ENCODE results near the gene HHLA2.
"Not testable (repeated sequence)": the region's sequence is repeated elsewhere in the genome, so short reads cannot be mapped to it uniquely, and the experiment has no call there.

HHLA2 gene

DNA sequence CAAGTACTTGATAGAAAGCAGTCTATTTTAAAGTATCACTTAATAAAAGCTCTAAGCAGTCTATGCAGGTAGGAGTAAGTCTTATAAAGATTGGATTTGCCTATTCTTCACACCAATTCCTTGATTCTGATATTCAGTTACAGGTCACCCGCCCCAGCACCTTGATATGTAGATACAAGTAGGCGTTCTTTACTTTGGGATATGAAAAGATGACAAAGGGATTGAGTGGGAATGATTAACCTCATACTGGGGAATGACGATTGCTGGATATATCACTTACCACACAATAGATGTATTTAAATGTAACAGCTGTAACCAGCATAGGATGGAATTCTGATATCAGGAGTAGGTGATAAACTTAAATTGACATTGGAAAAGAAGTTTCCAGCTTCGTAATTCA, 47.1 kb downstream of the HHLA2 start:
- DNase-seq = no peak

DNA sequence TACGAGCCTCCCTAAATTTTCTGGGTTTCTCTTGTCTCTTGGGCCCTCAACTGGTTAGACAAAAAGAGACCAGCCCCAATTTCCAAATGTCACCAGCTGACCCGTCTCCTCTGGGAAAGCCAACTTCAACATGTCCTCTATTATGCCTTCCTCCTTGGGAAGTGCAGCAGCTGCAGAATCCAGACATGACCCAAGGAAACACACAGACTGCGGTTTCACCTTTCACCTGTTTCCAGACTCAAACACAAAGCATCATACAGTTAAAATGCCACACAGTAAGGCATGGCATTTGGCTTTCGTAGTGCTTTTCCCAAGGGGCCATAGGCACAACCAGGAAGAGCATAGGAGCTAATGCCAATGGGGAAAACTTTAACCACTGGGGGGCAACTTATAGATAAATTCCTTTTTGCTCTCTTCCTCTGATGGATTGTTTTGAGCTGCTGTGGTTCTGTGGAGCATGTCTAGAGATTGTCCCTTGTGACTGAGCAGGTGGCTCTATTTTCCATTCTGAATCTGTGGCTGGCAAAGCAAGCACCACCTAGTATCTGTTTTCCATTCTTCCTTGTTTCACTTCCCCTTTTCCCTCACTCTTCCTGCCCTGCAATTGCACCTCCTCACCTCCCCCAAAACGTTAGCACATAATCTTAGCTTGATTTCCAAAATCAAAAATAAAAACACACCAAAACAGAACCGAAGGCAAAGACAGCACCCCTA, 49.3 kb downstream of the HHLA2 start:
- DNase-seq = peak; percentile 83

DNA sequence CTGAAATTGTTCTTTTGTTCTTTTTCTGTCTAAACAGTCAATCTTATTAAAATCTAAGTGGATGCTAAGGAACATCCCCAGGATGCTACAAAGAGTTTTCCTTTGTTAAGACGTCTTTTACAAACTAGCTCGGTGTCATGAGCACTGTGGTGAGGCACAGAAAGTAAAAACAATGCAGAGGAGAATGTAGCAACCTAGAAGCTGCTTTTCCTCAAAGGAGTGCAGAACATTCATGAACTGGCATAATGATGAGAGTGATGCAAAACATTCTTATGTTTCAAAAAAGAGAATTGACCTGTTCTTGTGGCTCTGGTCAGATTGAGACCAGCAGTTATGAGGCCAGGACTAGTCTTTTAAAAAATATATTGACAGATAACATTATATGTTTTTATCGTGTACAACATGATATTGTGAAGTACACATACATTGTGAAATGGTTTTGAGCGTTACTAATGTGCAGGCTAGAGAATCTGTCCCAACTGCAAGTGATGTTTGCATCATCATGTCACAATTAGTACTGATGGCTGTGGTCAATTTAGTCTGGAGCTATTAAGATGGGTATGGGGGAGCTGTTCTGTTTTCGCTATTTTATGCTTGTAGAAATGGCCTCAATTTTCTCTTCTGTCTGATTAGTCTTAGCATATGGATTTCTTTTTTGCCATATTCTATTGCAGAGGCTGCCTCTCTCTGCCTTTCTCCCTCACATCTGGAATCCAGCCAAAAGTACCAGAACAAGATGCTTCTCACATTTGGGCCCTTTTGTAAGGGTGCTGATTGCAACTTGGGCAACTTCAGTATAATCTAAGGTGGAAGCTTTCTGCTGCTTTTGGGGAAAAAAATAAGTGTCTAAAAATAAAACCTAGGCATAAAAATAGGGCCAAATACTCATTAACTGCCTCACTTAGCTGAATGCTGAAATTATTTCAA, 50.2 kb downstream of the HHLA2 start:
- no peak for DNase-seq

DNA sequence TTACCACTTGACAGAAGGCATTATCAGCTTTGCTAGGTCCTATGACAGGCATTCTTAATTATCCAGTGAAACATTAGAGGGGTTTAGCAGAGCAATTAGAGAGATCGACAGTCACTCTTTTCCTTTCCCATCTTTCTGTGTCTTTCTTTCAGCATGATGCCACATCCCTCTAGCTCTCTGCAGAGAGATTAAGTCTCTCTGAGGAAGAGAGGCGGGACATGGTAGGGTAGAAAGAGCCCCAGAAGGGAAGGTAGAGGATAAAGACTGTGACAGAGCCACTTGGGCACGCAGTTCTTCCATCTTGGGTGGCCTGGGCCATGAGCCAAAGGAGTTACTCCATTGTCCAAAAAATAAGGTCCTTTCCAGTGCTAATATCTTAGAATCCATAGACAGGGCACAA, 55.8 kb downstream of the HHLA2 start:
- DNase-seq = peak; percentile 8

DNA sequence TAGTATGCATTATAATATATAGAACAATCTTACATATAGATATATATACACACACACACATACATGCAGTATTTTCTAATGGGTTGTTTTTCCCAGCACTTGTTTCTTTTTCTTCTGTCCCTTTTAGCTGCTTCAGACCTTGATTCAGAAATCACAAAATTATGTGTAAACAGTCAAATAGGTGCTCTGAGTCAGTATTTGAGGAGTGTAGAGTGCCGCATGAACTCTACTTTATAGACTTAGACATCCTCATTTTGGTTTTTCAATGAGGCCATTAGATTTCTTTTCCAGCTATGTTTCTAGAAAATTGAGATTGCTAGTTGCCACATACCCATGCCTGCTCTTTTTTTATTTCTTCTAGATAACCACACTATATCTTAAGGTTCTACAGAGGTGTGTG, 58.2 kb downstream of the HHLA2 start:
- DNase-seq = no peak

DNA sequence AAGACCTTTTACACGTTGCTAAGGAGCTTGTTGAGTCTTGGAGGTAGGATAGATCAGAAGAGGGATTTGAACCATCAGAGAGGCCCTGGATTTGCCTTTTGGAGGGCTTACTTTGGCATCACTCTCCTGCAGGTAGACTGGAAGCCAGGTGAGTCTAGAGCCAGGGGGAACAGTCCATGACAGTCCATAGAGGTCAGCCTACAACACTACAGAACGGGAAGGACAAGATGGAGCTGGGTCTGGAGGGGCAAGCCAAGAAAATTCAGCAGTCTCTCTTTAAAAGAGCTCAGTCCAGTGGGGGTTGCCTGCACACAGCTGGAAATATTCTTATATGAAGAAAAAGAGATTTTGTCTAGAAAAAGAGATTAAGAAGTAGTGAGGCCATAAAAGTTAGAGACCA, 60.7 kb downstream of the HHLA2 start:
- DNase-seq = no peak

DNA sequence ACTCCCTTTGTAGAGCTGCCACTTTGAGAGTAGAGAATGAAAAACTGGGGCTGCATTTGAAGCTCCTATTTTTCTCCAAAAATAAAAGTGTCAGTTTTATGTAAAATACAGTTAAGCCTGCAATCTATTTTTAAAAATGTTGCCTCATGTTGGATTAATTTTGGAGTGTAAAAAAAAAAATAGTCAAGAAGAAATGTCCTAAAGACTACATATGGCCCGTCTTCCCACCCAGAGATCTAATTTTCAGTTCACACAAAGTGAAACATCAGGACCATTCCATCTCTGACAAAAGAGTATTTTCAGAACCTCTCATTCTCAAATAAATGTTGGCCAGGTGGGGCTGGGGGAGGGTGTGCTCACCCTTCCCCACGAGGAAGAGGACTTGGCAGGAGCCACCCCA, 62.7 kb downstream of the HHLA2 start:
- no peak for DNase-seq

DNA sequence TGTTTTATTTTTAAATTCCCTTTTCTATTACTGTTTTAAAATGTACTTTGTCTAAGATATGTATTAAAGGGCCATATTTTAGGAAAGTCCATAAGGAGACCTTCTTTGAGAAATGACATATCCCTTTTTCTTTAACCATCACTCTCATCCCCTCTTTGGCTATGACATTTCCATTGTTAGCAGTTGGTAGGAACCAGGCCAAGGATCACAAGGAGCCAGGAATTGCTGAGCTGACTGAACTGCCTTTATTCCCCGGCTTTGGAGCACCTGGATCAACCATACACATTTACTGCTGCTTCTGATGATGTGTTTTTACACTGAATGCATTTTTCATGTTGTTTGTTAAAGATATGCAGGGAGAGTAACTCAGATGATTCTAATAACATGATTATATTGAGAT, 79.7 kb downstream of the HHLA2 start:
- DNase-seq = no peak

DNA sequence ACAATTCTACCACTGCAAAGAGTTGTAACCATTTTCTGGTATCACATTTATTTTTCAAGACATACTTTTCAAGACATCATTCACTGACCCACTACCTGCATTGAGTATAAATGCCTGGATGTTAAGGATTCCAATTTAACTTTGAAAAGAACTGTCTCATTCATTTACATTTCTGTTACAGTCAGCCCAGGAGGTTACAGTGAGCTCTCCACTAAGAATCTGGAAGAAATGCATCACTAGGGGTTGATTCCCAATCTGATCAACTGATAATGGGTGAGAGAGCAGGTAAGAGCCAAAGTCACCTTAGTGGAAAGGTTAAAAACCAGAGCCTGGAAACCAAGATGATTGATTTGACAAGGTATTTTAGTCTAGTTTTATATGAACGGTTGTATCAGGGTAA, 81.0 kb downstream of the HHLA2 start:
- DNase-seq = no peak

DNA sequence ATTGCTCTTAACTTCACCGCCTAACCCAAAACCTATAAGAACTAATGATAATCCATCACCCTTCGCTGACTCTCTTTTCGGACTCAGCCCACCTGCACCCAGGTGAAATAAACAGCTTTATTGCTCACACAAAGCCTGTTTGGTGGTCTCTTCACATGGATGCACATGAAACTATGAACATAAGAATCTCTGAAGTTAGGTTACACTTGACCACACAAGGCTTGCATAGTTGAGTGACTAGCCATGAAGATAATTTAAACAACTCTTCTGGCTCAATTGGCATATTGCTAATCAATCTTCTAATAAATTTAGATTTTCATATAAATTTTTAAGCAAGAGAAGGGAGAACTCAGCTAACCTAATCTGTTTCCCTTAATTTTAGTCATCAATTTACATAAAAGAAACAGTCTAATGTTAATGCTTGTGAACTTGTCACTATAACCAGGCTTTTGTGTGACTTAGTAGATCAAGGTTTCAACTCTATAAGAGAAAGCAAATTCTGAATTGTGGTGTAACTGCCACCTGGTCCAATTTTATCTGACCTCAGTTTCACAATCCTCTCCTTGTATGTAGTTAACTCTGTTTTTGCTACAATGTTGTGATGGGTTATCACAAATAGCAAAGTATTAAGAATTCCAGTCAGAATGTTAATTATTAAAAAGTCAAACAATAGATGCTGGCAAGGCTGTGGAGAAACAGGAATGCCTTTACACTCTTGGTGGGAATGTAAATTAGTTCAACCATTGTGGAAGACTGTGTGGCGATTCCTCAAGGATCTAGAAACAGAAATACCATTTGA, 82.0 kb downstream of the HHLA2 start:
- DNase-seq = no peak

DNA sequence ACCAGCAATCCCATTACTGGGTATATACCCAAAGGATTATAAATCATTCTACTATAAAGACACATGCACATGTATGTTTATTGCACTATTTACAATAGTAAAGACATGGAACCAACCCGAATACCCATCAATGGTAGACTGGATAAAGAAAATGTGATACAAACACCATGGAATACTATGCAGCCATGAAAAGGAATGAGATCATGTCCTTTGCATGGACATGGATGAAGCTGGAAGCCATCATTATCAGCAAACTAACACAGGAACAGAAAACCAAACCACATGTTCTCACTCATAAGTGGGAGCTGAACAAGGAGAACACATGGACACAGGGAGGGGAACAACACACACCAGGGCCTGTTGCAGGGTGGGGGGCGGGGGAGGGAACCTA, 82.6 kb downstream of the HHLA2 start:
- DNase-seq = not testable (repeated sequence)

DNA sequence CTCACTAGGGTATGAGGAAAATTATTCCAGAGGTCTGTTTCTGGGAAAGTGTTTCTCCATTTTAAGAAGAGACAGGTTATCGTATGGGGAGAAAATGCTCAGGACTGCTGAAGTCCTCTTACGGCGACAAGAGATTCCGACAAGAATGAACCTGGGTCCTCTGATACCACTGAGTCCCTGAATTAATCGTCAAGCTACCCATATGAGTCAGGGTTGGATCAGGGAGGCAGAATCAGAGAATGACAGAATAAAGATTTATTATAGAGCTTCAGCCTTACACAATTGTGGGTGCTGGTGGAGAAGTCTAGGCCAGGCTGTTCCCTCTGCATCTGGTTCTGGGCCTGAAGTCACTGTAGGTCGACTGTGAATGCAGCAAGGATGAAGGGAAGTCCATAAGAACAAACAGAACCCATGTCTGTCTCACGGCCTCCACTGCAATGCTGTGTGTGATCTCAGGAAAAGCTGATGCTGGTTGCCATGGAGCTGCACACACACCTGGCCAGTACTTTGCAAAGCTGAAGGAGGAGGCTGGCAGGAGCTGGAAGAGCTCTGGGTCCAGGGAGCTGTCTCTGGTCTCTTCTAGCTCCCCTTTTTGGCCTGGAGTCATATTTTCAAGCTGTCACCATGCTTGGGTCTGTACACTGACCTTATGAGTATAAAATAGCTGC, 83.9 kb downstream of the HHLA2 start:
- no peak for DNase-seq

DNA sequence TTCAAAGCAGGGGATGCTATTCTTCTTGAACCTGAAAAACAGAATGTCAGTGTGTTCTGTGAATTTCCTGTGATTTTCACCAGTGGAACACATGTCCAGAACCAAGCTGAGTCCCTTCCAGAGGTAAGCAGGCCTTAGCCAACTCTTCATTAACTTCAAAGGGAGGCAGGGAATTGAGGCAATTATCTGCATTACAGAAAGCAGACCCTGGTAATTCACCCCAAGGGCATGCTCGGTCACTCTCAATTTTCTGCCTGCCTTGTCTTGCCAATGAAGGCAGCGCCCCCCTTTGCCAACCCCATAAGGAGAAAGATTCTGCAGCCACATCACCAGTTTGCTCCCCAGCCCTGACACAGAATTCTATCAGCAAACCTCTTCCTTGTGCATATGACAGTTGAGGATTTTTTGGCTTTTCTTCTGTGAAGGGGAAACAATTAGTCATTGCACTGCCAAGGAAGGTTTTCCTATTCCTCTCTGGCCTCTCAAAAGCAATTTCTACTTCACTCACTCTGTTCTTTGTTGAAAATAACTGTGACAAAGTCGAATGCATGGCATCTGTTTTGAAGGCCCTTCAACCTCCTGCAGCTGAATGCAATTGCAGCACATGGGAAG, 85.3 kb downstream of the HHLA2 start:
- no peak for DNase-seq

DNA sequence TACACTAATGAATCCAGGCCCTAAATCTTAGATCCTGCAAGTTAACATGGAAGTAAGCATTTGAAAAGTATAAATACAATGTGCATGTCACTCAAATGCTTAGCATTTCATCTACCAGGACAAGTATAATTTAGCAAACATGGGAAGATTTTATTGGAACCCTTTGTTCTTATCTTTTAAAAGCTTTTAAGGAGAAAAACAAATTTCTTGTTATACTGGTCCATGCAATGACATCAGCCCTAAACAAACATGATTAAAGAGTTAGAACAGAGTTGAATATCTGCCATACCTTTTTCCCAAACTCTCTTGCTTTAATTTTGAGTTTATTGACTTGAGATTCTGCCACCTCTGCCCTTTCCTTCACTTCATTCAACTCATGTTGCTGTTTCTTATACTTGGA, 87.0 kb downstream of the HHLA2 start:
- DNase-seq = no peak

DNA sequence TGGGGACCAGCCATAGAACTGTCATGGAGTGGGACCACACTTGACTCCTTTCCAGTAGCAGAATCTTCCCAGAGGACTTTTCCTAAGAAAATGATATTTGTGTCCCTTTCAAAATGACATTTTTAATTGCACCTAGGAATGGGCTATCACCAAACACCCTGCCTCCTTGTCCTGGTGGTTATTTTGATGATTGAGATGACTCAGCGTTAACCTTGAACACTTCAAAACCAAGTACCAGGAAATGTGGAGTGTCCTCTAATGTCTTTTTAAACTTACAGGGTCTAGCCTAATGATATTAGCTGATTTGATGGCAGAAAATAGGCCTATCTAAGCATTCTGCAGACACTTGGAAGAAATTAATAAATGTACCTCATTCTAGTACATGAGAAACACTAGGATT, 90.7 kb downstream of the HHLA2 start:
- no peak for DNase-seq

DNA sequence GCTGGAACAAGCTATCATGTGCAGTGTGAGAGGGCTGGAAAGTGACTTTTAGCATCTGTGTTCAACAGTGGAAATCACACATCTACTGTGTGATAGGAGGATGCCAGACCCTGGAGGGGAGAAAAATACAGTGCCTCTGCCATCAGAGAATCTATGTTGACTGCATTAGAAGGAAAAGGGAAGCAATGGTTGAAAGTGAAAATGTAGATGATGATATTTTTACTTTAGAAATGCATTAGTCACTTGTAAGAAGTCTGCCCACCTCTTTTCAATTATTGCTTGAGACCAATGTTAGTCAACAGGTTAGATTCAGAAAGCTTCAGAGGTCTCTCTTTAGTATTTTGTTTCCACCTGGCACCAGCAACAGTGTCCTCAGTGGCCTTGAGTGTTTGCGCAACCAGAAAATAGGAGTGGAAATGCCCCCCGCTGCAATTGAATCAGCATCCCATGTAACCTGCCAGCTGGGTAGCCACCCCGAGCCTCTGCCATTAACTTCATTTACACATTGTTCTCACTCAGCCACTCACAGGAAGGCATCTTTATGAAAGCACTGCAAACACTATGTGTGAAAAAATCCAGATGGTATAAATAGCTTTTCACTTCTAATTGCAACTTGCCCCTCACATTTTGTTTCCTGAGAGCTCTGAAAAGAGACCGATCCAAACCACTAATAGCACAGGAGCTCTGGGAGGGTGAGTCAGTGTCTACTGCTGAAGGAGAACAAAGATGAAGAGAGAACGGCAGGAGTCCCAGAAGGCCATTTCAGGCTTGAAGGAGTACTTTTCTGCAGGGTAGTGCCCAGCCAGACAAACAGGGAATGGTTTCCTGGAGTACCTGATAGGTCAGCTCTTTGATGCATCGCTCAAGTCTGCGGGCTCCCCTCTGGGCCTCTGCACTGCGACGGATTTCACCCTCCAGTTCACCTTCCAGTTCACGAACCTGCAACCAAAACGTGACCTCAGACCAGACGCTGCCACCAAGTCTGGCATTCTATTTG, 92.1 kb downstream of the HHLA2 start:
- DNase-seq = no peak

DNA sequence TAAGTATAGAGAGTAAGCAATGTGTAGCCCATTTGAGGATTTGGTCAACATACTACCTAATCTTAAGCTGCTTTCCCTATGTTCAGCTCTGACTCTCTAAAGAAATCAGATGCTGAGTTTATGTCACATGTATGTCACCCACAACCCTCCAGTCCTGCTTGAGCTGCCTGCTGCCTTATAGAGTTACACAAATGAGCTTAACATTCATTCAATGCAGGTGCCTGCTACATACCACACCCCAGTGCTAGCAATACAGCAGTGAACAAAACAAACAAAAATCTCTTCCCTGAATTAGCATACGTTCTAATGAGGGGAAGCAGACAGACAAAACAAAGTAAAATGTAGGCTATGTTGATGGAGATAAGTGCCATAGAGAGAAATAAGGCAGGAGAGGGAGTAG, 93.0 kb downstream of the HHLA2 start:
- DNase-seq = no peak

DNA sequence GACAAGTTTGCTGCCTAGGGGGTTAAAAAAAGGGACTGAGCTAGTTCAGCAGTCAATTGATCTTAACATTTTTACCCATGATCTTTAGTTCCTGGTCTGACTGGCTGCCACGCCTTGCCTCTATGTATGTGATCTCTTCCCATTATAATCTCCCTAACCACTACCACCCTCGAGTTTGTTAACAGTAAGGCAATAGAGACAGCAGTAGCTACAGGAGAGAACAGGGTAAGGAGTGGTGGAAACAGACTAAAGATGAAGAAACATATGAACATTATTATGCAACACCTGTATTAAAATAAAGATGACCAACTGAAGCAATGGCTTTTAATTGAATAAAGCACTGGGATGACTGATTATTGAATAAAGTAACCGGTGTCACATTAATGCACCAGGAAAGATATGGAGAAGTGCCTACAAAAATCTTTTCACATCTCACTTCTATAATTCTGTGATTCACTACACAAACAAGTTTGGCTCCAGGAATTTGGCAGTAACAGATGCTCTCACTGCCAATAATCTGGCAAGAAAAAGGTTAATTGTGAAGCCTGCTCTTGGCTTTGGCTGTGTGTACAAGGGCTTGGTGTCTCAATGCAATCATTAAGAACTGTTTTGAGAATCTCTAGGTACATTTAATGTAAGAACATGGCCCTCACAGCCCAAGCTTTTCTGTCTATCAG, 95.7 kb downstream of the HHLA2 start:
- peak; percentile 67 for DNase-seq

DNA sequence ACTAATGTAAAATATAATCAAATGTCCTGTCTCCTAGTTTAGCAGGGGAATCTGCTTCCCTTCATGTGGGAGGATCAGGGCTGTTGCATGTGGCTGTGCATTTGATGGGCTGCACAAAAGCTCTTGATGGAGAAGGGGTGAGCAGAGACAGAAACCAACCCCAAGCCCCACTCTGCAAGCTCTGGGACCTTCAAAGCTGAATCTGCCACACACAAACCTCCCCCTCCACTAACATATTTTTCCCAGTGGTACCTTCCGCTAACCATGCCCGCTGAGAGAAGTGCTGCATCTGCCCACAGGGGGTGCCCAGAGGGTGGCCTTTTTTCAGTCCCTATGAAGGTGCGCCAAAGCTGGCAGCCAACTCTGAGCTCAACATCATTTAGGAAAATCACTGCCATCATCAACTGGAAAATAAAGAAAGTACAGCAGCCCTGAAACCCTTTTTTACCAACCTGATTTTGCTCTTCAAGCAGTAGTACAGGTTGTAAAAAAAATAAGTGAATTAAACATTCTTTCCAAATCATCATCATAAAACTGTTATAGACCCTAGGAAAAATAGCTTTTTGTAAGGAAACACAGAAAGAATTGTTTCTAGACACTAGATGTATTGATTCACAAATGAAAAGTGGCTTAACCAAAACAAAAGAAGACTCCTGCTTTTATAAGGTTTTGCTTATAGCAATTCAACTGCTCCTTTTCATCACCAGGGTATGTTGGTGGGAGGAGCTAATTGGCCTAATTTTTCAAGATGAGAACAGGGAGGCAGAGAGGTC, 97.0 kb downstream of the HHLA2 start:
- no peak for DNase-seq

DNA sequence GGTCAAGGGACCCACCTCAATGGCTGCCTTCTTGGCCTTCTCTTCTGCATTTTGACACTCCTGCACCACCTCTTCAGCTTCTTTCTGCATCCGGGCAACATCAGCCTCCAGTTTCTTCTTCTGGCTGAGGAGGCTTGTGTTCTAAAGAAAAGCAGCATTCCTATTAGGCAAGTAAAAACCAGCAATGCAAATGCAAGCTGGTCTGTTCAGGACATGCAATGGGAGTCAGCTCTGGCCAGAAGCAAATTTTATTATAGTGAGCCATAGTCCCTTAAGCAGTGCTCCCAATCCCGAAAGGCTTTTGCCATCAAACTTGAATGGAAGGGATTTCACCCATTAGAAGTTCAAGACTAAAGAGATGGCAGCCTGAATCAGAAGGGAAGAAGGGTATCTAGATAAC, 97.7 kb downstream of the HHLA2 start:
- no peak for DNase-seq
